HepG2 (cell line): Measurements from ENCODE around the gene CLEC18C. TPM values are rescaled to one million over a fixed set of nuclear protein-coding genes. Genes with fewer than 3 reads are reported as not detected.

Experiments
- CBX1 ChIP-seq: IDR thresholded peaks from one replicate; pipeline ENCODE4 v1.6.1; 2016; ENCODE audit warnings: antibody characterized with exemption, low read depth
- CENPT ChIP-seq: sonication (generic); formaldehyde crosslinking; IDR thresholded peaks from 2 replicates; pipeline ENCODE4 v1.8.0; 2022; ENCODE audit warnings: low read depth, mild to moderate bottlenecking, moderate library complexity, missing genetic modification reagents
- DNMT1 ChIP-seq: sonication (generic); formaldehyde crosslinking; IDR thresholded peaks from 2 replicates; pipeline ENCODE4 v1.5.1; 2020; ENCODE audit warnings: mild to moderate bottlenecking, missing genetic modification reagents
- DR1 ChIP-seq: sonication (generic); formaldehyde crosslinking; IDR thresholded peaks from 2 replicates; pipeline ENCODE4 v1.8.0; 2021; ENCODE audit warnings: mild to moderate bottlenecking, missing genetic modification reagents, inconsistent platforms
- HES4 ChIP-seq: sonication (generic); formaldehyde crosslinking; IDR thresholded peaks from 2 replicates; pipeline ENCODE4 v1.9.0; 2021; ENCODE audit warnings: mild to moderate bottlenecking, missing genetic modification reagents, borderline replicate concordance
- KLF16 ChIP-seq, 2 experiments: sonication (generic) in 1 of 2; formaldehyde crosslinking in 1 of 2; IDR thresholded peaks; 2 replicates each; pipeline versions ENCODE4 v1.6.1 to v1.8.0; 2016 to 2023; ENCODE audit warnings: missing genetic modification reagents in 2 of 2, missing compliant biosample characterization in 1 of 2
- MATR3 ChIP-seq: sonication (generic); formaldehyde crosslinking; IDR thresholded peaks from 2 replicates; pipeline ENCODE4 v1.4.0; 2020; ENCODE audit warnings: missing genetic modification reagents
- NAIF1 ChIP-seq: sonication (generic); formaldehyde crosslinking; IDR thresholded peaks from 2 replicates; pipeline ENCODE4 v1.5.0; 2020; ENCODE audit warnings: mild to moderate bottlenecking, missing genetic modification reagents, borderline replicate concordance
- NR2F2 ChIP-seq: IDR thresholded peaks from 2 replicates; pipeline ENCODE4 v1.6.1; 2012; ENCODE audit warnings: low read depth, inconsistent platforms, borderline replicate concordance
- RORA ChIP-seq: sonication (generic); formaldehyde crosslinking; IDR thresholded peaks from 2 replicates; pipeline ENCODE4 v1.5.0; 2020; ENCODE audit warnings: mild to moderate bottlenecking, missing genetic modification reagents, moderate library complexity
- SIX1 ChIP-seq: sonication (generic); formaldehyde crosslinking; IDR thresholded peaks from 2 replicates; pipeline ENCODE4 v1.4.0; 2020; ENCODE audit warnings: missing genetic modification reagents, borderline replicate concordance
- SMAD1 ChIP-seq: sonication (generic); formaldehyde crosslinking; IDR thresholded peaks from 2 replicates; pipeline ENCODE4 v1.4.0; 2020; ENCODE audit warnings: missing genetic modification reagents, low read depth, mild to moderate bottlenecking, borderline replicate concordance
- YEATS4 ChIP-seq: sonication (generic); formaldehyde crosslinking; IDR thresholded peaks from 2 replicates; pipeline ENCODE4 v1.4.0; 2020; ENCODE audit warnings: missing genetic modification reagents, borderline replicate concordance
- ZNF207 ChIP-seq: fragments of 450-650 bp; IDR thresholded peaks from 2 replicates; pipeline ENCODE4 v1.6.1; 2016; ENCODE audit warnings: antibody characterized with exemption, borderline replicate concordance
- ZNF570 ChIP-seq: sonication (generic); formaldehyde crosslinking; IDR thresholded peaks from 2 replicates; pipeline ENCODE4 v1.4.0; 2020; ENCODE audit warnings: mild to moderate bottlenecking, missing genetic modification reagents, borderline replicate concordance
- ZNF577 ChIP-seq: sonication (generic); formaldehyde crosslinking; IDR thresholded peaks from 2 replicates; pipeline ENCODE4 v1.4.0; 2020; ENCODE audit warnings: mild to moderate bottlenecking, low read depth, missing genetic modification reagents, borderline replicate concordance
- ZNF652 ChIP-seq: IDR thresholded peaks from 2 replicates; pipeline ENCODE4 v1.6.1; 2016; ENCODE audit warnings: low read depth, borderline replicate concordance
- ZNF776 ChIP-seq: sonication (generic); formaldehyde crosslinking; IDR thresholded peaks from 2 replicates; pipeline ENCODE4 v1.4.0; 2020; ENCODE audit warnings: mild to moderate bottlenecking, missing genetic modification reagents
- ZNF879 ChIP-seq: sonication (generic); formaldehyde crosslinking; IDR thresholded peaks from 2 replicates; pipeline ENCODE4 v1.8.1; 2023; ENCODE audit warnings: missing genetic modification reagents
- polyA plus RNA-seq, 8 experiments: library from polyadenylated mRNA; depleted of rRNA in 3 of 8; stranded (reverse) in 7 of 8; unstranded in 1 of 8; fragments of >200 nt; fragmentation: Illumina TruSeq in 4 of 8; extraction: Trizol in 4 of 8; gene quantifications; 2 replicates each; pipeline versions ENCODE4 v1.2.1 to v1.2.3, GENCODE V29; 2011 to 2016; ENCODE audit warnings: low read depth in 4 of 8, missing spikeins in 1 of 8, mixed read lengths in 1 of 8; ENCODE audit not compliant: insufficient read depth in 1 of 8
- total RNA-seq, 5 experiments: library from RNA; depleted of rRNA; stranded (reverse); fragments of >200 nt; fragmentation: Illumina TruSeq; extraction: Trizol; gene quantifications; 2 replicates each; pipeline ENCODE4 v1.2.3, GENCODE V29; 2016; ENCODE audit warnings: low read depth in 1 of 5
- TF ChIP-seq, protein P1 (sequence below): sonication (generic); formaldehyde crosslinking; IDR thresholded peaks from 2 replicates; pipeline ENCODE4 v1.4.0; 2020; ENCODE audit warnings: mild to moderate bottlenecking, missing genetic modification reagents
- TF ChIP-seq, protein P2 (sequence below): IDR thresholded peaks from 2 replicates; pipeline ENCODE4 v1.6.1; 2012; ENCODE audit warnings: low read depth, low read length, improper control_type of control experiment
- TF ChIP-seq, protein P3 (sequence below): sonication (generic); formaldehyde crosslinking; conservative IDR thresholded peaks from 2 replicates; pipeline ENCODE4 v1.8.0; 2022; ENCODE audit warnings: missing genetic modification reagents
- TF ChIP-seq, protein P4 (sequence below): fragments of 450-650 bp; IDR thresholded peaks from 2 replicates; pipeline ENCODE4 v1.6.1; 2017; ENCODE audit warnings: mild to moderate bottlenecking

CLEC18C gene
- total and polyA plus RNA-seq, 2 of the 13 experiments (the other 11 are each of a cell fraction or from before 2014, with no cell fraction given): 0.15 to 0.29 TPM

DNA sequence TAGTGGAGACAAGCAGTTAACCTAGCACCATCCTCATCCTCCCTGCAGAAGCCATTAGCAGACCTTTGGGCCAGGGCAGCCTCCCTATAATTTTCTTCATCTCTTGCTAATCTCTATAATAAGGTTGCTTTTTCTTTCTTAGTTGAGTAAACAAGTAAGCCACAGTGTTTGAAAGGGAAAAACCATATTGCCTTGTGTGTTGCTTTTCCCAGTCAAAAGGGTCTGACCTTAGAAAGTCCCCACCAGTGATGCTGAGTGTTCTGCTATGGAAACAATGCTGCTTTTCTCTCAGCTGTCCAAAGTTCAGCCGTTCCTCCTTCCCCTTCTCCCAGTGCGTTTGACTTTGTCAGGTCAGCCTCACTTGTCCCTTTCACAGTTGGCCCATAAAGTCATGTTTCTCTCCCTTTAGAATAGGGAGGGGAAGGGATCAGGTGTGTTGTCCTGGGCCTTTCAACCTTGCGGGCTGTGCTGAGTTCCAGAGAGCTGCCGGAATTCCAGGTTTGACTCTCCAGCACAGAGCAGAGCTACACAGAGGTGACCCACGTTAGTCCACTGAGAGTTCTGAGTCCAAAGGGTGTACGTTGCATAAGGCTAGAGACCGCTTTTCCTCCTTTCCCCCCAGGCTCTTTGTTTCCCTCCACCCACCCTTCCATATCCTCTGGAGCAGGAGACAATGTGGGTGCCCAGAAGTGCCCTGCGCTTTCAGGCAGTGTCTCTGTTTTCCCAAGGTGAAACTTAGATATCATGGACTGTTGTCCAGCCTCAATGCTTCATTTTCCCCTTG lies 15.9 kb upstream of the CLEC18C start (continued):
- TF ChIP-seq, protein P1, sequence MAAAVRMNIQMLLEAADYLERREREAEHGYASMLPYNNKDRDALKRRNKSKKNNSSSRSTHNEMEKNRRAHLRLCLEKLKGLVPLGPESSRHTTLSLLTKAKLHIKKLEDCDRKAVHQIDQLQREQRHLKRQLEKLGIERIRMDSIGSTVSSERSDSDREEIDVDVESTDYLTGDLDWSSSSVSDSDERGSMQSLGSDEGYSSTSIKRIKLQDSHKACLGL (CRISPR knock-in tag): 0 out of 2 replicates have a peak, but pooled peaks have one; percentile 35
- TF ChIP-seq NR2F2 (0 out of 2 replicates have a peak, but pooled peaks have one; percentile 54), ZNF879 (CRISPR knock-in tag) (no peak), RORA (CRISPR knock-in tag) (no peak), ZNF577 (CRISPR knock-in tag) (no peak), SIX1 (CRISPR knock-in tag) (peak; percentile 61; the same call in 1 of the 2 replicates), SMAD1 (CRISPR knock-in tag) (peak; percentile 63; the same call in 1 of the 2 replicates), ZNF776 (CRISPR knock-in tag) (peak; percentile 1; the same call in 1 of the 2 replicates), DR1 (CRISPR knock-in tag) (no peak; the same call in 1 of the 2 replicates), KLF16 (CRISPR knock-in tag; IDR thresholded peaks at IDR 0.05) (peak in 1 of 2 experiments; percentile 66; a peak in 1 of 4 replicates), YEATS4 (CRISPR knock-in tag) (peak; percentile 92), ZNF207 (no peak), CENPT (CRISPR knock-in tag) (no peak), ZNF570 (CRISPR knock-in tag) (no peak), MATR3 (CRISPR knock-in tag) (no peak), CBX1 (no peak), NAIF1 (no peak), DNMT1 (CRISPR knock-in tag) (no peak), HES4 (CRISPR knock-in tag) (no peak; the same call in 1 of the 2 replicates), ZNF652 (CRISPR knock-in tag) (peak; percentile 72)
- TF ChIP-seq, protein P2, sequence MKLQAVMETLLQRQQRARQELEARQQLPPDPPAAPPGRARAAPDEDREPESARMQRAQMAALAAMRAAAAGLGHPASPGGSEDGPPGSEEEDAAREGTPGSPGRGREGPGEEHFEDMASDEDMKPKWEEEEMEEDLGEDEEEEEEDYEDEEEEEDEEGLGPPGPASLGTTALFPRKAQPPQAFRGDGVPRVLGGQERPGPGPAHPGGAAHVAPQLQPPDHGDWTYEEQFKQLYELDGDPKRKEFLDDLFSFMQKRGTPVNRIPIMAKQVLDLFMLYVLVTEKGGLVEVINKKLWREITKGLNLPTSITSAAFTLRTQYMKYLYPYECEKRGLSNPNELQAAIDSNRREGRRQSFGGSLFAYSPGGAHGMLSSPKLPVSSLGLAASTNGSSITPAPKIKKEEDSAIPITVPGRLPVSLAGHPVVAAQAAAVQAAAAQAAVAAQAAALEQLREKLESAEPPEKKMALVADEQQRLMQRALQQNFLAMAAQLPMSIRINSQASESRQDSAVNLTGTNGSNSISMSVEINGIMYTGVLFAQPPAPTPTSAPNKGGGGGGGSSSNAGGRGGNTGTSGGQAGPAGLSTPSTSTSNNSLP: 0 out of 2 replicates have a peak, but pooled peaks have one; percentile 3
- TF ChIP-seq, protein P3, sequence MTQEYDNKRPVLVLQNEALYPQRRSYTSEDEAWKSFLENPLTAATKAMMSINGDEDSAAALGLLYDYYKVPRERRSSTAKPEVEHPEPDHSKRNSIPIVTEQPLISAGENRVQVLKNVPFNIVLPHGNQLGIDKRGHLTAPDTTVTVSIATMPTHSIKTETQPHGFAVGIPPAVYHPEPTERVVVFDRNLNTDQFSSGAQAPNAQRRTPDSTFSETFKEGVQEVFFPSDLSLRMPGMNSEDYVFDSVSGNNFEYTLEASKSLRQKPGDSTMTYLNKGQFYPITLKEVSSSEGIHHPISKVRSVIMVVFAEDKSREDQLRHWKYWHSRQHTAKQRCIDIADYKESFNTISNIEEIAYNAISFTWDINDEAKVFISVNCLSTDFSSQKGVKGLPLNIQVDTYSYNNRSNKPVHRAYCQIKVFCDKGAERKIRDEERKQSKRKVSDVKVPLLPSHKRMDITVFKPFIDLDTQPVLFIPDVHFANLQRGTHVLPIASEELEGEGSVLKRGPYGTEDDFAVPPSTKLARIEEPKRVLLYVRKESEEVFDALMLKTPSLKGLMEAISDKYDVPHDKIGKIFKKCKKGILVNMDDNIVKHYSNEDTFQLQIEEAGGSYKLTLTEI (CRISPR knock-in tag): no peak
- TF ChIP-seq, protein P4, sequence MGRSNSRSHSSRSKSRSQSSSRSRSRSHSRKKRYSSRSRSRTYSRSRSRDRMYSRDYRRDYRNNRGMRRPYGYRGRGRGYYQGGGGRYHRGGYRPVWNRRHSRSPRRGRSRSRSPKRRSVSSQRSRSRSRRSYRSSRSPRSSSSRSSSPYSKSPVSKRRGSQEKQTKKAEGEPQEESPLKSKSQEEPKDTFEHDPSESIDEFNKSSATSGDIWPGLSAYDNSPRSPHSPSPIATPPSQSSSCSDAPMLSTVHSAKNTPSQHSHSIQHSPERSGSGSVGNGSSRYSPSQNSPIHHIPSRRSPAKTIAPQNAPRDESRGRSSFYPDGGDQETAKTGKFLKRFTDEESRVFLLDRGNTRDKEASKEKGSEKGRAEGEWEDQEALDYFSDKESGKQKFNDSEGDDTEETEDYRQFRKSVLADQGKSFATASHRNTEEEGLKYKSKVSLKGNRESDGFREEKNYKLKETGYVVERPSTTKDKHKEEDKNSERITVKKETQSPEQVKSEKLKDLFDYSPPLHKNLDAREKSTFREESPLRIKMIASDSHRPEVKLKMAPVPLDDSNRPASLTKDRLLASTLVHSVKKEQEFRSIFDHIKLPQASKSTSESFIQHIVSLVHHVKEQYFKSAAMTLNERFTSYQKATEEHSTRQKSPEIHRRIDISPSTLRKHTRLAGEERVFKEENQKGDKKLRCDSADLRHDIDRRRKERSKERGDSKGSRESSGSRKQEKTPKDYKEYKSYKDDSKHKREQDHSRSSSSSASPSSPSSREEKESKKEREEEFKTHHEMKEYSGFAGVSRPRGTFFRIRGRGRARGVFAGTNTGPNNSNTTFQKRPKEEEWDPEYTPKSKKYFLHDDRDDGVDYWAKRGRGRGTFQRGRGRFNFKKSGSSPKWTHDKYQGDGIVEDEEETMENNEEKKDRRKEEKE: no peak
